ENCODE measurements around the gene AHDC1.
"Not testable (repeated sequence)": the region's sequence is repeated elsewhere in the genome, so short reads cannot be mapped to it uniquely, and the experiment has no call there.

Gene AHDC1

GRCh38 chr1:27555700-27556424 lies 48.1 kb downstream of the AHDC1 start:
- TF ChIP-seq CTCF (conservative IDR thresholded peaks at IDR 0.05; ENCODE audit: low read depth, low read length), result no peak
- H3K4me3 ChIP-seq (ENCODE audit: low read length), result no peak overlapping the region
- no peak for DNase-seq (ENCODE audit: low read depth)

- DNase-seq (ENCODE audit: low read depth), result no peak
- H3K4me3 ChIP-seq (ENCODE audit: low read length), result no peak overlapping the region
- no peak for TF ChIP-seq CTCF (conservative IDR thresholded peaks at IDR 0.05; ENCODE audit: low read depth, low read length)
Observed at GRCh38 chr1:27554759-27555699, 48.9 kb downstream of the AHDC1 start.

- H3K4me3 ChIP-seq (ENCODE audit: low read length), result no peak overlapping the region
- DNase-seq (ENCODE audit: low read depth), result no peak
- no peak for TF ChIP-seq CTCF (conservative IDR thresholded peaks at IDR 0.05; ENCODE audit: low read depth, low read length)
Observed at GRCh38 chr1:27554293-27554692, 49.7 kb downstream of the AHDC1 start.

GRCh38 chr1:27553823-27554222 lies 50.1 kb downstream of the AHDC1 start:
- H3K4me3 ChIP-seq (ENCODE audit: low read length); DNase-seq (ENCODE audit: low read depth): not testable (repeated sequence)

- no peak for DNase-seq (ENCODE audit: low read depth)
- H3K4me3 ChIP-seq (ENCODE audit: low read length), result no peak overlapping the region
- no peak for TF ChIP-seq CTCF (conservative IDR thresholded peaks at IDR 0.05; ENCODE audit: low read depth, low read length)
Observed at GRCh38 chr1:27552911-27553420, 51.0 kb downstream of the AHDC1 start.

GRCh38 chr1:27551953-27552312 lies 52.0 kb downstream of the AHDC1 start:
- TF ChIP-seq CTCF (conservative IDR thresholded peaks at IDR 0.05; ENCODE audit: low read depth, low read length), result no peak
- no peak for DNase-seq (ENCODE audit: low read depth)
- H3K4me3 ChIP-seq (ENCODE audit: low read length), result no peak overlapping the region

- no peak for DNase-seq (ENCODE audit: low read depth)
- TF ChIP-seq CTCF (conservative IDR thresholded peaks at IDR 0.05; ENCODE audit: low read depth, low read length), result no peak
- no peak overlapping the region for H3K4me3 ChIP-seq (ENCODE audit: low read length)
Observed at GRCh38 chr1:27551170-27551952, 52.6 kb downstream of the AHDC1 start.
